GM18526 (cell line): ENCODE data around the gene PRX.

ENCODE experiments used
- POLR2A ChIP-seq: IDR thresholded peaks from 3 replicates; pipeline ENCODE4 v1.6.1; 2011; ENCODE audit not compliant: insufficient read length; ENCODE audit errors: extremely low read depth

The PRX gene

GRCh38 chr19:40344422-40344821, 68.8 kb downstream of the PRX start:
- TF ChIP-seq POLR2A: no peak
